Neuron (in vitro differentiated cells): ENCODE data around the gene CCK.

Experiments used
- H2AFZ ChIP-seq: one replicate; pipeline ENCODE4 v1.6.1; 2013; ENCODE audit warnings: low read depth, mild to moderate bottlenecking, inconsistent platforms, low read length, moderate library complexity
- H3K27me3 ChIP-seq: one replicate; pipeline ENCODE4 v1.6.1; 2013; ENCODE audit warnings: low read length; ENCODE audit not compliant: insufficient read depth
- H3K36me3 ChIP-seq: one replicate; pipeline ENCODE4 v1.6.1; 2013; ENCODE audit warnings: low read length; ENCODE audit not compliant: insufficient read depth
- H3K4me1 ChIP-seq: one replicate; pipeline ENCODE4 v1.6.1; 2013; ENCODE audit warnings: low read length; ENCODE audit not compliant: insufficient read depth
- H3K4me3 ChIP-seq: 2 replicates; pipeline ENCODE4 v1.5.1; 2013; ENCODE audit warnings: mild to moderate bottlenecking, low read length, moderate library complexity
- H3K9me3 ChIP-seq: one replicate; pipeline ENCODE4 v1.6.1; 2013; ENCODE audit warnings: low read length

Gene CCK

DNA sequence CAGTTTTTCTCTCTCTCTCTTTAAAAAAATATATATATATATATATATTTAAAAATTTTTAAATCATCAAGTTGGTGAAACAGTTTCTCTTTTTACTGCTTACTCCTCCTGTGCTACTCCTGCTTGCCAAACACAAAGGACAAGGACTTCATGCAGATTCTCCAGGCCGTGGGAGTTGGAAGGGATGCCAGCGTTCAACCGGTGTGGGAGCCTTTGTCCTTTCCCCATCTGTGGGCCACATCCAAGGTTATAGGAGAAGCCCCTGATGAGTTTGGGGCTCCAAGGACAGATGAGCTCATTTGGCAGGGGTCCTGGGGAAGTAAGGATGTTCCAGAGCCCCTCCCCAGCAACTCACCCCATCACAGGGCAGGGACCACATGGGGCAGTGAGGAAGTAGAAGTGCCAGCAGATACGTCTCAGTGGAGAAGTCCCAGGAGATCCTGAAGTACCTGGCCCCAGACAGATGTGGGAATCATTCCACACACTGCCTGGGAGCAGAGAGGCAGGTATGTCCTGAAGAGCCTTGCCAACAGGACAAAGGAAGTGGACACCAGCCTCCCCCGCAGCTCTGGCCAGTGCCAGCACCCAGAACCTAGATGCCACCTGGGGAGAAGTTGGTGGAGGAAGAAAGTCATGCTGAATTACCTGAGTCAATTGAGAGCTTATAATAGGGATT lies 36.6 kb downstream of the CCK start:
- Histone ChIP-seq H3K4me1 (no peaks in the 10 kb centered on the region), H3K4me3 (no peak overlapping the region), H2AFZ (no peak overlapping the region), H3K9me3 (no peaks in the 10 kb centered on the region), H3K36me3 (peaks cover 22% of the 10 kb centered on the region), H3K27me3 (no peaks in the 10 kb centered on the region)

GRCh38 chr3:42228796-42229195 lies 37.2 kb downstream of the CCK start:
- H3K36me3 ChIP-seq, result peaks cover 28% of the 10 kb centered on the region
- no peaks in the 10 kb centered on the region for H3K27me3 ChIP-seq
- H3K4me1 ChIP-seq, result no peaks in the 10 kb centered on the region
- H3K9me3 ChIP-seq, result no peaks in the 10 kb centered on the region
- H3K4me3 ChIP-seq, result no peak overlapping the region
- H2AFZ ChIP-seq, result no peak overlapping the region

- Histone ChIP-seq H3K4me1 (no peaks in the 10 kb centered on the region), H3K36me3 (peaks cover 48% of the 10 kb centered on the region), H3K9me3 (no peaks in the 10 kb centered on the region), H2AFZ (no peak overlapping the region), H3K4me3 (no peak overlapping the region), H3K27me3 (no peaks in the 10 kb centered on the region)
Observed at GRCh38 chr3:42226470-42227425, 39.2 kb downstream of the CCK start.

- no peaks in the 10 kb centered on the region for H3K27me3 ChIP-seq
- H2AFZ ChIP-seq, result no peak overlapping the region
- peaks cover 55% of the 10 kb centered on the region for H3K36me3 ChIP-seq
- no peak overlapping the region for H3K4me3 ChIP-seq
- no peaks in the 10 kb centered on the region for H3K4me1 ChIP-seq
- no peaks in the 10 kb centered on the region for H3K9me3 ChIP-seq
Observed at GRCh38 chr3:42225486-42226363, 40.3 kb downstream of the CCK start.

DNA sequence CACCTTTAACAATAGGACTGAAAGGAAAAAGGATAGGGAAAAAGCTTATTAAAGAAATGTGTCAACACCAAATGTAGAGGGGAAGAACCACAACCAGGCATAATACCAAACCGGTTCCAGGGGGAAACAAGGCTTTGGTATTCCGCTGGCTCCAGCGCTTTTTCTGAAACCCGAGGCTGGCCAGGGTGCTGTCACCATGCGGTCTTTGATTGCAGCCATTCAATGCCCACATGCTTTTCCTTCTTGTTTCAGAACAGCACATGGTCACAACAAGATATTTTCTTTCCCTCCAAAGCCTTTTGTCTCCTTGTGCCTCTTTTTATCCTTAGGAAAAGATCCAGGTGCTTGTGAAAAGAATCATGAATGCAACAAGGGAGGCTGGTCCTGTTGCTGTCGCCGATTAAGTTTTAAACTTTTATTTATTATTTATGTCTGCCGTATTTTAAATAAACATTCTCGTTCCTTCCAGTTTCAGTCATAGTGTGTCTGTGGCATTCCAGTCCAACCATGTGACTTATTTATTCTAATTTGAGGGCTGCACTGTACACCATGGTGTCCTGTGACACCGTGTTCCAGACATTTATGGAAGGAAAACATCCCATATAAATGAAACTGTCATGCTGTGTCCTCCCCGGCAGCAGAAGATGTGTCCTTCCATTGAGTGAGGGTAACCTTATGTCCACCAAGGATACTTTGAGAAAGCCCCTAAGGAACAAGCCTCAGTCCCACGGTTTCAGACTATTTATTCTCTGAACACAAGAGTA lies 41.1 kb downstream of the CCK start:
- H3K9me3 ChIP-seq, result no peaks in the 10 kb centered on the region
- no peak overlapping the region for H3K4me3 ChIP-seq
- H2AFZ ChIP-seq, result no peak overlapping the region
- no peaks in the 10 kb centered on the region for H3K4me1 ChIP-seq
- peaks cover 58% of the 10 kb centered on the region for H3K36me3 ChIP-seq
- H3K27me3 ChIP-seq, result no peaks in the 10 kb centered on the region

- Histone ChIP-seq H3K9me3 (no peaks in the 10 kb centered on the region), H3K27me3 (no peaks in the 10 kb centered on the region), H2AFZ (no peak overlapping the region), H3K36me3 (peaks cover 61% of the 10 kb centered on the region), H3K4me3 (no peak overlapping the region), H3K4me1 (no peaks in the 10 kb centered on the region)
Observed at GRCh38 chr3:42224178-42224577, 41.8 kb downstream of the CCK start.

- Histone ChIP-seq H3K4me3 (no peak overlapping the region), H2AFZ (no peak overlapping the region), H3K4me1 (no peaks in the 10 kb centered on the region), H3K27me3 (no peaks in the 10 kb centered on the region), H3K36me3 (peaks cover 68% of the 10 kb centered on the region), H3K9me3 (no peaks in the 10 kb centered on the region)
Observed at GRCh38 chr3:42222942-42223693, 42.9 kb downstream of the CCK start.

GRCh38 chr3:42220436-42221121 lies 45.4 kb downstream of the CCK start:
- Histone ChIP-seq H2AFZ (no peak overlapping the region), H3K27me3 (no peaks in the 10 kb centered on the region), H3K9me3 (no peaks in the 10 kb centered on the region), H3K36me3 (peaks cover 76% of the 10 kb centered on the region), H3K4me3 (no peak overlapping the region), H3K4me1 (no peaks in the 10 kb centered on the region)

- Histone ChIP-seq H2AFZ (no peak overlapping the region), H3K4me1 (no peaks in the 10 kb centered on the region), H3K9me3 (no peaks in the 10 kb centered on the region), H3K27me3 (no peaks in the 10 kb centered on the region), H3K36me3 (peaks cover 58% of the 10 kb centered on the region), H3K4me3 (no peak overlapping the region)
Observed at GRCh38 chr3:42216931-42217333, 49.1 kb downstream of the CCK start.

GRCh38 chr3:42216302-42216701 lies 49.7 kb downstream of the CCK start:
- peaks cover 59% of the 10 kb centered on the region for H3K36me3 ChIP-seq
- H3K4me1 ChIP-seq, result no peaks in the 10 kb centered on the region
- no peak overlapping the region for H3K4me3 ChIP-seq
- H2AFZ ChIP-seq, result no peak overlapping the region
- H3K9me3 ChIP-seq, result no peaks in the 10 kb centered on the region
- no peaks in the 10 kb centered on the region for H3K27me3 ChIP-seq

DNA sequence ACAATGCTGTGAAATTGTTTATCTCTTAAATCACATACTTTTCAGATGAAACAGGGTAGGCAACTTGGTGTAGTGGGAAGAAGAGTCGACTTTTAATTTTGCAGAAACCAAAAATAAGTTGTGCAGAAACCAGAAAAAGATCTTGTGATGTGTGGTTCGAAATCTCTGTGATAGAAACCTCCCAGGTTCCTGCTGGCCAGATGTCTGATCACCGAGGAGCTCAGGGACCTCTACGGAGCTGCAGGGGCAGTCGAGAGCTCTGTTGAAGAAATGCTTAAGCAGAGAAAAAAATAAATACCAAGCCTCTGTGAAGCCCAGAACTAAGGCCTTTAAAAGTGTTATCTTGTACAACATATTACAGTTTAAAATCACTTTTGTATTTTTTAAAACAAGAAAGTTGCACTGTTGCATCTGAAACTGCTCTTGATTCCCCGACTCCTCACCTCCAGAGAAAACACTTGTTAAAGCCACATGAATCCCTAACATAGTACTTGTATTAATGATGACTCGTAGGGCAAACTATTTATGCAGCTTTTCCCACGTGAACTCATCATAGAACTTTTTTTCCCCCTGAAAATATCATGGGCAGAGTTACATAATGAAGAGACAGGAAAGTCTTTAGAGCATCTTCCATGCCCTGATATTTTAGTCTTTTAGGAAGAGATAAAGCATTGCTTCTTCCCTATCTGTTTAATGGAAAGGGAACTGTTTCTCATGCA lies 51.3 kb downstream of the CCK start:
- Histone ChIP-seq H3K4me3 (no peak overlapping the region), H3K9me3 (no peaks in the 10 kb centered on the region), H2AFZ (no peak overlapping the region), H3K4me1 (no peaks in the 10 kb centered on the region), H3K36me3 (peaks cover 69% of the 10 kb centered on the region), H3K27me3 (no peaks in the 10 kb centered on the region)
